ENCODE results near the gene LRRTM4. TPM values are rescaled to one million over a fixed set of nuclear protein-coding genes. Genes with fewer than 3 reads are reported as not detected.

The LRRTM4 gene
- total RNA-seq, 2 experiments from 2014 or later, result not detected

- Mint-ChIP-seq H3K36me3 (no peaks in the 10 kb centered on the region), H3K9me3 (peaks cover 5% of the 10 kb centered on the region), H3K27me3 (no peaks in the 10 kb centered on the region), H3K4me1 (no peaks in the 10 kb centered on the region), H3K27ac (no peak overlapping the region), H3K4me3 (no peak overlapping the region)
- DNase-seq (no peak), ATAC-seq (ENCODE audit: low read depth) (no peak)
- POLR2A ChIA-PET, result no interaction called here
These were observed 193.8 kb downstream of the LRRTM4 start for GRCh38 chr2:77328134-77328931.

- Mint-ChIP-seq H3K4me3 (no peak overlapping the region), H3K36me3 (no peaks in the 10 kb centered on the region), H3K27ac (no peak overlapping the region), H3K27me3 (no peaks in the 10 kb centered on the region), H3K9me3 (no peaks in the 10 kb centered on the region), H3K4me1 (no peaks in the 10 kb centered on the region)
- POLR2A ChIA-PET, result no interaction called here
- ATAC-seq (ENCODE audit: low read depth) (no peak), DNase-seq (no peak)
These were observed 196.8 kb downstream of the LRRTM4 start for GRCh38 chr2:77325395-77325794.

- H3K4me1 Mint-ChIP-seq, result no peaks in the 10 kb centered on the region
- POLR2A ChIA-PET, result no interaction called here
- no peaks in the 10 kb centered on the region for H3K27me3 Mint-ChIP-seq
- H3K36me3 Mint-ChIP-seq, result no peaks in the 10 kb centered on the region
- ATAC-seq (ENCODE audit: low read depth) (no peak), DNase-seq (no peak)
- no peak overlapping the region for H3K4me3 Mint-ChIP-seq
- H3K9me3 Mint-ChIP-seq, result peaks cover 1% of the 10 kb centered on the region
- no peak overlapping the region for H3K27ac Mint-ChIP-seq
These were observed 199.7 kb downstream of the LRRTM4 start for GRCh38 chr2:77322431-77322830.

GRCh38 chr2:77314721-77315120 is 207.5 kb downstream of the LRRTM4 start:
- no peaks in the 10 kb centered on the region for H3K27me3 Mint-ChIP-seq
- H3K4me1 Mint-ChIP-seq, result no peaks in the 10 kb centered on the region
- ATAC-seq (ENCODE audit: low read depth) (no peak), DNase-seq (no peak)
- H3K27ac Mint-ChIP-seq, result no peak overlapping the region
- no peaks in the 10 kb centered on the region for H3K36me3 Mint-ChIP-seq
- POLR2A ChIA-PET, result no interaction called here
- H3K9me3 Mint-ChIP-seq, result peaks cover 3% of the 10 kb centered on the region
- H3K4me3 Mint-ChIP-seq, result no peak overlapping the region

GRCh38 chr2:77310416-77310815 is 211.8 kb downstream of the LRRTM4 start:
- no peaks in the 10 kb centered on the region for H3K27me3 Mint-ChIP-seq

GRCh38 chr2:77309725-77310124 is 212.5 kb downstream of the LRRTM4 start:
- H3K27ac Mint-ChIP-seq, result no peak overlapping the region
- DNase-seq (no peak), ATAC-seq (ENCODE audit: low read depth) (no peak)
- H3K27me3 Mint-ChIP-seq, result no peaks in the 10 kb centered on the region
- no peaks in the 10 kb centered on the region for H3K36me3 Mint-ChIP-seq
- no peak overlapping the region for H3K4me3 Mint-ChIP-seq
- peaks cover 3% of the 10 kb centered on the region for H3K9me3 Mint-ChIP-seq
- H3K4me1 Mint-ChIP-seq, result no peaks in the 10 kb centered on the region
- POLR2A ChIA-PET, result no interaction called here

More at GRCh38 chr2:77310416-77310815, 211.8 kb downstream of the LRRTM4 start:
- no peak overlapping the region for H3K4me3 Mint-ChIP-seq
- no peaks in the 10 kb centered on the region for H3K4me1 Mint-ChIP-seq
- ATAC-seq (ENCODE audit: low read depth) (no peak), DNase-seq (no peak)
- H3K9me3 Mint-ChIP-seq, result peaks cover 3% of the 10 kb centered on the region
- POLR2A ChIA-PET, result no interaction called here
- H3K36me3 Mint-ChIP-seq, result no peaks in the 10 kb centered on the region
- H3K27ac Mint-ChIP-seq, result no peak overlapping the region

GRCh38 chr2:77301441-77301840 is 220.7 kb downstream of the LRRTM4 start:
- POLR2A ChIA-PET, result no interaction called here
- Mint-ChIP-seq H3K4me1 (no peaks in the 10 kb centered on the region), H3K9me3 (peaks cover 3% of the 10 kb centered on the region), H3K27me3 (no peaks in the 10 kb centered on the region), H3K4me3 (no peak overlapping the region), H3K36me3 (no peaks in the 10 kb centered on the region), H3K27ac (no peak overlapping the region)
- DNase-seq (no peak), ATAC-seq (ENCODE audit: low read depth) (no peak)

- Mint-ChIP-seq H3K27ac (no peak overlapping the region), H3K9me3 (peaks cover 5% of the 10 kb centered on the region), H3K4me1 (no peaks in the 10 kb centered on the region), H3K27me3 (no peaks in the 10 kb centered on the region), H3K36me3 (no peaks in the 10 kb centered on the region), H3K4me3 (no peak overlapping the region)
- POLR2A ChIA-PET, result no interaction called here
- ATAC-seq (ENCODE audit: low read depth), result no peak
- DNase-seq, result no peak
These were observed 225.4 kb downstream of the LRRTM4 start for GRCh38 chr2:77296791-77297190.

GRCh38 chr2:77294474-77294873 is 227.7 kb downstream of the LRRTM4 start:
- ATAC-seq (ENCODE audit: low read depth) (no peak), DNase-seq (no peak)
- Mint-ChIP-seq H3K4me3 (no peak overlapping the region), H3K36me3 (no peaks in the 10 kb centered on the region), H3K27ac (no peak overlapping the region), H3K4me1 (no peaks in the 10 kb centered on the region), H3K9me3 (peaks cover 5% of the 10 kb centered on the region), H3K27me3 (no peaks in the 10 kb centered on the region)
- POLR2A ChIA-PET, result no interaction called here

- POLR2A ChIA-PET, result no interaction called here
- DNase-seq (no peak), ATAC-seq (ENCODE audit: low read depth) (no peak)
- H3K4me1 Mint-ChIP-seq, result no peaks in the 10 kb centered on the region
- H3K36me3 Mint-ChIP-seq, result no peaks in the 10 kb centered on the region
- H3K27me3 Mint-ChIP-seq, result no peaks in the 10 kb centered on the region
- no peak overlapping the region for H3K4me3 Mint-ChIP-seq
- H3K27ac Mint-ChIP-seq, result no peak overlapping the region
- H3K9me3 Mint-ChIP-seq, result peaks cover 2% of the 10 kb centered on the region
These were observed 237.8 kb downstream of the LRRTM4 start for GRCh38 chr2:77284353-77284752.

- Mint-ChIP-seq H3K4me3 (no peak overlapping the region), H3K9me3 (peaks cover 4% of the 10 kb centered on the region), H3K4me1 (no peaks in the 10 kb centered on the region), H3K36me3 (no peaks in the 10 kb centered on the region), H3K27ac (no peak overlapping the region), H3K27me3 (no peaks in the 10 kb centered on the region)
- POLR2A ChIA-PET, result no interaction called here
- ATAC-seq (ENCODE audit: low read depth) (no peak), DNase-seq (no peak)
These were observed 250.9 kb downstream of the LRRTM4 start for GRCh38 chr2:77271262-77271661.

GRCh38 chr2:77270433-77270832 is 251.7 kb downstream of the LRRTM4 start:
- Mint-ChIP-seq H3K27ac (no peak overlapping the region), H3K4me1 (no peaks in the 10 kb centered on the region), H3K27me3 (no peaks in the 10 kb centered on the region), H3K4me3 (no peak overlapping the region), H3K9me3 (peaks cover 6% of the 10 kb centered on the region), H3K36me3 (no peaks in the 10 kb centered on the region)
- DNase-seq, result no peak
- ATAC-seq (ENCODE audit: low read depth), result no peak
- POLR2A ChIA-PET, result no interaction called here

- H3K36me3 Mint-ChIP-seq, result no peaks in the 10 kb centered on the region
- ATAC-seq (ENCODE audit: low read depth) (no peak), DNase-seq (no peak)
- POLR2A ChIA-PET, result no interaction called here
- no peaks in the 10 kb centered on the region for H3K4me1 Mint-ChIP-seq
- no peaks in the 10 kb centered on the region for H3K27me3 Mint-ChIP-seq
- no peak overlapping the region for H3K4me3 Mint-ChIP-seq
- no peak overlapping the region for H3K27ac Mint-ChIP-seq
- H3K9me3 Mint-ChIP-seq, result peaks cover 6% of the 10 kb centered on the region
These were observed 253.6 kb downstream of the LRRTM4 start for GRCh38 chr2:77268626-77269025.

GRCh38 chr2:77232909-77233425 is 289.2 kb downstream of the LRRTM4 start:
- peaks cover 12% of the 10 kb centered on the region for H3K9me3 Mint-ChIP-seq
- H3K36me3 Mint-ChIP-seq, result no peaks in the 10 kb centered on the region
- H3K4me3 Mint-ChIP-seq, result no peak overlapping the region
- no peaks in the 10 kb centered on the region for H3K27me3 Mint-ChIP-seq
- DNase-seq (no peak), ATAC-seq (ENCODE audit: low read depth) (no peak)
- no peaks in the 10 kb centered on the region for H3K4me1 Mint-ChIP-seq
- H3K27ac Mint-ChIP-seq, result no peak overlapping the region
- POLR2A ChIA-PET, result no interaction called here
